Panc1 (cell line): ENCODE data around the gene SLC9A7.

Experiments used
- POLR2AphosphoS5 ChIP-seq: IDR thresholded peaks from 2 replicates; pipeline ENCODE4 v1.6.1; 2012; ENCODE audit warnings: mild to moderate bottlenecking, low read depth, low read length, moderate library complexity
- SIN3A ChIP-seq: IDR thresholded peaks from 2 replicates; pipeline ENCODE4 v1.6.1; 2012; ENCODE audit warnings: low read depth, mild to moderate bottlenecking, low read length, moderate library complexity, borderline replicate concordance; ENCODE audit not compliant: insufficient read depth
- TF ChIP-seq, protein P1 (sequence below): fragments of 450-650 bp; IDR thresholded peaks from 2 replicates; pipeline ENCODE4 v1.5.1; 2017; ENCODE audit warnings: mild to moderate bottlenecking
- TF ChIP-seq, protein P2 (sequence below), 2 experiments: IDR thresholded peaks; 2 replicates each; pipeline ENCODE4 v1.6.1; 2011 to 2012; ENCODE audit warnings: low read depth in 2 of 2, control low read depth in 1 of 2, low read length in 1 of 2, mild to moderate bottlenecking in 1 of 2, moderate library complexity in 1 of 2; ENCODE audit not compliant: insufficient read depth in 1 of 2

- TF ChIP-seq POLR2AphosphoS5 = no peak
- TF ChIP-seq, protein P1, sequence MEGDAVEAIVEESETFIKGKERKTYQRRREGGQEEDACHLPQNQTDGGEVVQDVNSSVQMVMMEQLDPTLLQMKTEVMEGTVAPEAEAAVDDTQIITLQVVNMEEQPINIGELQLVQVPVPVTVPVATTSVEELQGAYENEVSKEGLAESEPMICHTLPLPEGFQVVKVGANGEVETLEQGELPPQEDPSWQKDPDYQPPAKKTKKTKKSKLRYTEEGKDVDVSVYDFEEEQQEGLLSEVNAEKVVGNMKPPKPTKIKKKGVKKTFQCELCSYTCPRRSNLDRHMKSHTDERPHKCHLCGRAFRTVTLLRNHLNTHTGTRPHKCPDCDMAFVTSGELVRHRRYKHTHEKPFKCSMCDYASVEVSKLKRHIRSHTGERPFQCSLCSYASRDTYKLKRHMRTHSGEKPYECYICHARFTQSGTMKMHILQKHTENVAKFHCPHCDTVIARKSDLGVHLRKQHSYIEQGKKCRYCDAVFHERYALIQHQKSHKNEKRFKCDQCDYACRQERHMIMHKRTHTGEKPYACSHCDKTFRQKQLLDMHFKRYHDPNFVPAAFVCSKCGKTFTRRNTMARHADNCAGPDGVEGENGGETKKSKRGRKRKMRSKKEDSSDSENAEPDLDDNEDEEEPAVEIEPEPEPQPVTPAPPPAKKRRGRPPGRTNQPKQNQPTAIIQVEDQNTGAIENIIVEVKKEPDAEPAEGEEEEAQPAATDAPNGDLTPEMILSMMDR = no peak
- TF ChIP-seq, protein P2, sequence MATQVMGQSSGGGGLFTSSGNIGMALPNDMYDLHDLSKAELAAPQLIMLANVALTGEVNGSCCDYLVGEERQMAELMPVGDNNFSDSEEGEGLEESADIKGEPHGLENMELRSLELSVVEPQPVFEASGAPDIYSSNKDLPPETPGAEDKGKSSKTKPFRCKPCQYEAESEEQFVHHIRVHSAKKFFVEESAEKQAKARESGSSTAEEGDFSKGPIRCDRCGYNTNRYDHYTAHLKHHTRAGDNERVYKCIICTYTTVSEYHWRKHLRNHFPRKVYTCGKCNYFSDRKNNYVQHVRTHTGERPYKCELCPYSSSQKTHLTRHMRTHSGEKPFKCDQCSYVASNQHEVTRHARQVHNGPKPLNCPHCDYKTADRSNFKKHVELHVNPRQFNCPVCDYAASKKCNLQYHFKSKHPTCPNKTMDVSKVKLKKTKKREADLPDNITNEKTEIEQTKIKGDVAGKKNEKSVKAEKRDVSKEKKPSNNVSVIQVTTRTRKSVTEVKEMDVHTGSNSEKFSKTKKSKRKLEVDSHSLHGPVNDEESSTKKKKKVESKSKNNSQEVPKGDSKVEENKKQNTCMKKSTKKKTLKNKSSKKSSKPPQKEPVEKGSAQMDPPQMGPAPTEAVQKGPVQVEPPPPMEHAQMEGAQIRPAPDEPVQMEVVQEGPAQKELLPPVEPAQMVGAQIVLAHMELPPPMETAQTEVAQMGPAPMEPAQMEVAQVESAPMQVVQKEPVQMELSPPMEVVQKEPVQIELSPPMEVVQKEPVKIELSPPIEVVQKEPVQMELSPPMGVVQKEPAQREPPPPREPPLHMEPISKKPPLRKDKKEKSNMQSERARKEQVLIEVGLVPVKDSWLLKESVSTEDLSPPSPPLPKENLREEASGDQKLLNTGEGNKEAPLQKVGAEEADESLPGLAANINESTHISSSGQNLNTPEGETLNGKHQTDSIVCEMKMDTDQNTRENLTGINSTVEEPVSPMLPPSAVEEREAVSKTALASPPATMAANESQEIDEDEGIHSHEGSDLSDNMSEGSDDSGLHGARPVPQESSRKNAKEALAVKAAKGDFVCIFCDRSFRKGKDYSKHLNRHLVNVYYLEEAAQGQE (IDR thresholded peaks at IDR 0.05; ENCODE audit: insufficient read depth in 1 of 2, low read depth in 2 of 2, low read length in 1 of 2) = no peak
- TF ChIP-seq SIN3A = no peak
Measured at GRCh38 chrX:46758163-46758955, 559 bp downstream of the SLC9A7 start.
